ENCODE data around the gene PHF20. TPM values are rescaled to one million over a fixed set of nuclear protein-coding genes. Genes with fewer than 3 reads are reported as not detected.
A peak's percentile ranks its signal among the peaks of the same experiment; 100 is the strongest.

Gene PHF20
- polyA plus RNA-seq, 1 donor from 2014 or later = 49.2 TPM

DNA sequence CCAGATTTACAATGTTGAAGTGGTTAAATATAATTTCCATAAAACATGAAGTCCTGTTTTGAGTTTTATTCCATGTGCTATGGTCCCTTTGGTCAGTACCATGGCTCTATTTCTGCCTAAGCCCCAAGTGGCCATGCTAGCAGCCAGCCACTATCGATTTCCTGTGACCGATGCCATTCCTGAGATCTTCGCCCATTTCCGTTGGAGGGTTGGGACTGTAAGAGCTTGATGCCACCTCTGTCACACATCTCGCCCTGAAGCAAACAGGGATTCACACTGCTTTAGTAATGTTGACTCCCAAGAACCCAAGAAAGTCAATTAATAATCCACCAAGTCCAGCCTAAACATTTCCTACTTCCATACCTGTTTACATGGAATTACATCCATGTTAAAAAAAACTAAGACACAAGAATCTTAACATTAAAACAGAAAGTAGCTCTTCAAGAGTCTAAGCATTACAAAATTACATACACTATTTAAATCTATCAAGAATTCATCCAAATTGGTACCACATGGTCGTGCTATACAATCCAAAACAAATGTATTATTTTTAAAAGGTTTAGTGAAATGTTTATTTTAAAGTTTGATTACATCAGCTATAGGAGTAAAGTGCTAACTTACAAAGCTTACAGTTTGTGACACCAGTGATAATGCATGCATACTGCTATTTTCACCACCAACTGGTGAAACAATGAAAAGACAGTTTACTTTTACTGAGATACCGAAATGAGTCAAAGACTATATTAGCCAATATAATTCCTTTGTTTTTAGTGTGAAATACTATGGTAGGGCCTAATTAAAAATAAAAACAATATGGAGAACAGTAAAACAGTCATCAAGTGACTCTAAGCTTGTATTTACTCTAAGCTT, 32.3 kb upstream of the PHF20 start:
- Histone ChIP-seq H3F3A (ENCODE audit: insufficient read depth, low read length, poor library complexity, severe bottlenecking) (no peaks in the 10 kb centered on the region), H3K79me2 (replicated peaks; ENCODE audit: insufficient read depth, low read length) (peaks cover 64% of the 10 kb centered on the region), H3K27me3 (ENCODE audit: insufficient read depth, low read depth, low read length) (no peaks in the 10 kb centered on the region), H3K9ac (ENCODE audit: low read length) (peak overlapping the region; percentile 100), H3K9me3 (ENCODE audit: low read length) (no peaks in the 10 kb centered on the region), H2AFZ (ENCODE audit: low read depth, low read length) (no peak overlapping the region), H3K36me3 (ENCODE audit: insufficient read depth, low read length) (peaks cover 19% of the 10 kb centered on the region), H4K20me1 (ENCODE audit: insufficient read depth) (peaks cover 34% of the 10 kb centered on the region), H3K27ac (ENCODE audit: low read length) (no peak overlapping the region), H3K4me2 (ENCODE audit: low read length) (peak overlapping the region; percentile 93), H3K9me2 (ENCODE audit: insufficient read depth, low read length) (no peaks in the 10 kb centered on the region), H3K4me3 (ENCODE audit: low read length) (peak overlapping the region; percentile 86)
- no peak for TF ChIP-seq EP300 (conservative IDR thresholded peaks at IDR 0.05; ENCODE audit: poor library complexity, severe bottlenecking)
- TF ChIP-seq, protein P1, sequence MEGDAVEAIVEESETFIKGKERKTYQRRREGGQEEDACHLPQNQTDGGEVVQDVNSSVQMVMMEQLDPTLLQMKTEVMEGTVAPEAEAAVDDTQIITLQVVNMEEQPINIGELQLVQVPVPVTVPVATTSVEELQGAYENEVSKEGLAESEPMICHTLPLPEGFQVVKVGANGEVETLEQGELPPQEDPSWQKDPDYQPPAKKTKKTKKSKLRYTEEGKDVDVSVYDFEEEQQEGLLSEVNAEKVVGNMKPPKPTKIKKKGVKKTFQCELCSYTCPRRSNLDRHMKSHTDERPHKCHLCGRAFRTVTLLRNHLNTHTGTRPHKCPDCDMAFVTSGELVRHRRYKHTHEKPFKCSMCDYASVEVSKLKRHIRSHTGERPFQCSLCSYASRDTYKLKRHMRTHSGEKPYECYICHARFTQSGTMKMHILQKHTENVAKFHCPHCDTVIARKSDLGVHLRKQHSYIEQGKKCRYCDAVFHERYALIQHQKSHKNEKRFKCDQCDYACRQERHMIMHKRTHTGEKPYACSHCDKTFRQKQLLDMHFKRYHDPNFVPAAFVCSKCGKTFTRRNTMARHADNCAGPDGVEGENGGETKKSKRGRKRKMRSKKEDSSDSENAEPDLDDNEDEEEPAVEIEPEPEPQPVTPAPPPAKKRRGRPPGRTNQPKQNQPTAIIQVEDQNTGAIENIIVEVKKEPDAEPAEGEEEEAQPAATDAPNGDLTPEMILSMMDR (IDR thresholded peaks at IDR 0.05; ENCODE audit: poor library complexity, severe bottlenecking) = peak; percentile 52

DNA sequence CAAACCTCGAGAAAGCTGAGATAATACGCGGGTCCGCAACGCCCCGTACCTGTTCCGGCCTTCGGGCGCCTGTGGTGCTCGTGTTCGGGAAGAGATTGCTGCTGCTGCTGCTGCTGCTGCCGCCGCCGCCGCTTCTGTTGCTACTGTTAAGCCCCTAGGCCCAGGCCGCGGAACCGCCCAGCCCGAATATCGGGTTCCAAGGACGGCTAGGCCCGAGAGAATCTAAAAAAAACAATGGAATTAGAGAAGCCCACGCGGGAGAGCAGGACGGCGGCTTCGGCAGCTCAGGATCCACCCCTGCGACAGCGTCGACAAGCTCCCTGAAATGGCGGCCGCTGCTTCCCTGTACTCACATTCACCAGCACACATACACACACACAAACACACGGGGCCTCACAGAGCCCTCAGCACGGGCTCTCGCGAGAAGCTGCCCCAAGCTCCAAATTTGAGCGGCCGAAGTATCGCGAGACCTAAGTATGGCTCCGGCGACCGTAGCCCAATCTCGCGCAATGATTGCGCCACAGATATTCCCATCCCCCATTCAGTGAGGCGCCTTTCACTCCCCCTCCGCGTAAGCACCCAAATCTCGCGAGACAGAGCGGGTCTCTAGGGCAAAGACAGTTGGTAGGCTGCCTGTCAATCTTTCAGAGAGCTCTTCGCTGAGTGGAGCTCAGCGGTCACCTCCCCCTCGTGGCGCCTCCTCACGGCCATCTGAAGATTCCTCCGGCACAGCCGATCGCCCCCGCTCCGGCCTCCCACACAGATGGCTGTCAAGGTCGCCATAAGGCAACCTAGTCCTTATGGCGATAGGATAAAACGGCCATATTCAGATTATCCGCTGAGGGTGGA, 29.7 kb upstream of the PHF20 start, which contains the start of gene RBM39:
TSS of gene RBM39 (minus strand) at position 369 of the 849 bp plus-strand sequence. CDS start 1,386 bp downstream, outside the sequence.
- Histone ChIP-seq H2AFZ (ENCODE audit: low read depth, low read length) (peak within 1 kb of the TSS; percentile 71), H3K27ac (ENCODE audit: low read length) (peak within 1 kb of the TSS; percentile 100), H3K9me2 (ENCODE audit: insufficient read depth, low read length) (no peaks in the 10 kb centered on the region), H4K20me1 (ENCODE audit: insufficient read depth) (peaks cover 17% of the 10 kb centered on the region), H3K36me3 (ENCODE audit: insufficient read depth, low read length) (peaks cover 13% of the 10 kb centered on the region), H3K4me3 (ENCODE audit: low read length) (peak within 1 kb of the TSS; percentile 86), H3K9me3 (ENCODE audit: low read length) (no peaks in the 10 kb centered on the region), H3F3A (ENCODE audit: insufficient read depth, low read length, poor library complexity, severe bottlenecking) (no peaks in the 10 kb centered on the region), H3K27me3 (ENCODE audit: insufficient read depth, low read depth, low read length) (no peaks in the 10 kb centered on the region), H3K9ac (ENCODE audit: low read length) (peak within 1 kb of the TSS; percentile 100), H3K4me2 (ENCODE audit: low read length) (peak within 1 kb of the TSS; percentile 84), H3K79me2 (replicated peaks; ENCODE audit: insufficient read depth, low read length) (peaks cover 42% of the 10 kb centered on the region)
- peak; percentile 94 for TF ChIP-seq TAF1 (IDR thresholded peaks at IDR 0.05; ENCODE audit: low read depth)
- TF ChIP-seq, protein P2, sequence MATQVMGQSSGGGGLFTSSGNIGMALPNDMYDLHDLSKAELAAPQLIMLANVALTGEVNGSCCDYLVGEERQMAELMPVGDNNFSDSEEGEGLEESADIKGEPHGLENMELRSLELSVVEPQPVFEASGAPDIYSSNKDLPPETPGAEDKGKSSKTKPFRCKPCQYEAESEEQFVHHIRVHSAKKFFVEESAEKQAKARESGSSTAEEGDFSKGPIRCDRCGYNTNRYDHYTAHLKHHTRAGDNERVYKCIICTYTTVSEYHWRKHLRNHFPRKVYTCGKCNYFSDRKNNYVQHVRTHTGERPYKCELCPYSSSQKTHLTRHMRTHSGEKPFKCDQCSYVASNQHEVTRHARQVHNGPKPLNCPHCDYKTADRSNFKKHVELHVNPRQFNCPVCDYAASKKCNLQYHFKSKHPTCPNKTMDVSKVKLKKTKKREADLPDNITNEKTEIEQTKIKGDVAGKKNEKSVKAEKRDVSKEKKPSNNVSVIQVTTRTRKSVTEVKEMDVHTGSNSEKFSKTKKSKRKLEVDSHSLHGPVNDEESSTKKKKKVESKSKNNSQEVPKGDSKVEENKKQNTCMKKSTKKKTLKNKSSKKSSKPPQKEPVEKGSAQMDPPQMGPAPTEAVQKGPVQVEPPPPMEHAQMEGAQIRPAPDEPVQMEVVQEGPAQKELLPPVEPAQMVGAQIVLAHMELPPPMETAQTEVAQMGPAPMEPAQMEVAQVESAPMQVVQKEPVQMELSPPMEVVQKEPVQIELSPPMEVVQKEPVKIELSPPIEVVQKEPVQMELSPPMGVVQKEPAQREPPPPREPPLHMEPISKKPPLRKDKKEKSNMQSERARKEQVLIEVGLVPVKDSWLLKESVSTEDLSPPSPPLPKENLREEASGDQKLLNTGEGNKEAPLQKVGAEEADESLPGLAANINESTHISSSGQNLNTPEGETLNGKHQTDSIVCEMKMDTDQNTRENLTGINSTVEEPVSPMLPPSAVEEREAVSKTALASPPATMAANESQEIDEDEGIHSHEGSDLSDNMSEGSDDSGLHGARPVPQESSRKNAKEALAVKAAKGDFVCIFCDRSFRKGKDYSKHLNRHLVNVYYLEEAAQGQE (IDR thresholded peaks at IDR 0.05; ENCODE audit: borderline replicate concordance) = peak; percentile 88
- peak; percentile 48 for TF ChIP-seq SMC3 (conservative IDR thresholded peaks at IDR 0.05; ENCODE audit: poor library complexity)
- peak; percentile 89 for TF ChIP-seq EP300 (conservative IDR thresholded peaks at IDR 0.05; ENCODE audit: poor library complexity, severe bottlenecking)
- TF ChIP-seq MXI1 (conservative IDR thresholded peaks at IDR 0.05; ENCODE audit: poor library complexity, severe bottlenecking) = peak; percentile 48
- TF ChIP-seq POLR2AphosphoS5 (IDR thresholded peaks at IDR 0.05) = peak; percentile 98
- TF ChIP-seq, protein P1 (IDR thresholded peaks at IDR 0.05; ENCODE audit: poor library complexity, severe bottlenecking) = peak; percentile 75
- no peak for TF ChIP-seq EZH2 (IDR thresholded peaks at IDR 0.05; ENCODE audit: borderline replicate concordance, insufficient read depth, low read length, poor library complexity, severe bottlenecking)
- TF ChIP-seq RAD21 (conservative IDR thresholded peaks at IDR 0.05) = no peak
